GM21360 (cell line): Measurements from ENCODE around the gene FAM222B.

Source experiments
- ATAC-seq: cut with Tn5 transposase; IDR thresholded peaks from one replicate; pipeline ENCODE4 v1.9.1; 2021; ENCODE audit warnings: mild to moderate bottlenecking, moderate library complexity; ENCODE audit not compliant: unreplicated experiment

FAM222B gene

GRCh38 chr17:28716740-28717577, 125.6 kb downstream of the FAM222B start:
- ATAC-seq: no peak

GRCh38 chr17:28715217-28715616, 127.4 kb downstream of the FAM222B start:
- no peak for ATAC-seq

GRCh38 chr17:28714281-28714680, 128.3 kb downstream of the FAM222B start:
- ATAC-seq: no peak

GRCh38 chr17:28712705-28713415, 129.7 kb downstream of the FAM222B start:
- ATAC-seq: no peak

GRCh38 chr17:28712032-28712704, 130.4 kb downstream of the FAM222B start:
- no peak for ATAC-seq

GRCh38 chr17:28711723-28712031, 130.9 kb downstream of the FAM222B start, which contains the start of gene PROCA1:
PROCA1 (minus strand) TSS chr17:28711888; CDS start chr17:28711660, 228 bp downstream.
- ATAC-seq: no peak

GRCh38 chr17:28710861-28711722, 131.5 kb downstream of the FAM222B start:
- ATAC-seq: peak; percentile 75

GRCh38 chr17:28707339-28707720, 135.3 kb downstream of the FAM222B start:
- no peak for ATAC-seq

- ATAC-seq: no peak
These were observed 135.9 kb downstream of the FAM222B start for GRCh38 chr17:28706471-28707338.
